GM18858 (cell line): ENCODE results near the gene SMIM26.
"Not testable (repeated sequence)": the region's sequence is repeated elsewhere in the genome, so short reads cannot be mapped to it uniquely, and the experiment has no call there.

Experiments used
- ATAC-seq: cut with Tn5 transposase; IDR thresholded peaks from one replicate; pipeline ENCODE4 v1.9.1; 2021; ENCODE audit not compliant: unreplicated experiment

Gene SMIM26, protein sequence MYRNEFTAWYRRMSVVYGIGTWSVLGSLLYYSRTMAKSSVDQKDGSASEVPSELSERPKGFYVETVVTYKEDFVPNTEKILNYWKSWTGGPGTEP

DNA sequence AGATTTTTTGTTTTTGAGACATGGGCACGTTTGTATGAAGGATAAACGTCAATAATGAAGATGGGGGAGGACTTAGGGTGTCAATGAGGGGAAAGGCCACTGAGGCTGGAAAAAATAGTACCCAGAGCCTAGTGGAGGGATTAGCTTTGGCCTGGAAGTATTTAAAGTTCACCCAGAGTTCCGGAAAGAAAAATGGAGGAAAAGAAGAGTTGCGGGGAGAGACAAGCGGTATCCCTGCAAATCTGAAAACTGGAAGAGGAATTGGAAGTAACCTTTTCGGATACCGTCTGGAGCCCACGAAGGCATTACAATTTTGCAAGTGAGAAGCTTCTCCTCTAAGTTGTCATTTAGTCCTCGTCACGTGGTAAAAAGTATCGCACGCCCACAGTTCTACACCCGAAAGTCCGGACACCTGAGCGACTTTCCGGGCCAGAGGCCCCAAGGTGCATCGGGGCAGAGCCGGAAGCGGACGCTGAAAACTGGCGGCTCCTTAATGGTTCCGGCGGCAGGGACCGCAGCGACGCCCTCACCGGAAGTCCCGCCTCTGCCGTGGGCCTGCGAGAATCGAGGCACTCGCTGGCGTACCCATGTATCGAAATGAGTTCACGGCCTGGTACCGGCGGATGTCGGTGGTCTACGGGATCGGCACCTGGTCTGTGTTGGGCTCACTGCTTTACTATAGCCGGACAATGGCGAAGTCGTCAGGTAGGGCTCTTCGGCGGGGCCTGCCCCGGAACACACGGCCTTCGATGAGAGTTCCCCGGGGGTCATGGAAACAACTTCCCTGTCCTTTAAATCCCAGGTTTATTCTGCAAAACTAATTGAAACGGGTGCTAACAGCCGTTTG lies at the start of gene SMIM26:
Gene SMIM26, plus strand, starts transcription at position 541 of the 847 bp plus-strand sequence. Its CDS starts 47 bp downstream, at position 588.
- peak; percentile 97 for ATAC-seq

DNA sequence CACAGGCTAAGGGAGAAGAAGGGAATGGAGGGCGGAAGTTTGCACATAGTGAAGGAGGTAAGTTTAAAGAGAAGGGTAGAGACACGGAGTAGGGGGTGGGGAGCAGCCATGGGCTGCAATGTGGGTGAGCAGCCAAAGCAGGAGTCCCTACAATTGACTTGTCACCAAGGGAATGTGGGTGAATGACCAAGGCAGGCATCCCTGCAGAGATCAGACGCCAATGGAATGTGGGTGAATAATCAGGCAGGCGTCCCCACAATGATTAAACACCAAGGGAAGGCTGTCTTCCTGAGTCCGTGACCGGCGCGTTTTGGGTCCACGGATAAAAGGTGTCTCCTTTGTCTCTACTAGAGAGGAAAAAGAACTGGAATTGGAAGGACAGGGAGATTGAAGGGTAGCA lies 45.2 kb upstream of the SMIM26 start:
- ATAC-seq = not testable (repeated sequence)

DNA sequence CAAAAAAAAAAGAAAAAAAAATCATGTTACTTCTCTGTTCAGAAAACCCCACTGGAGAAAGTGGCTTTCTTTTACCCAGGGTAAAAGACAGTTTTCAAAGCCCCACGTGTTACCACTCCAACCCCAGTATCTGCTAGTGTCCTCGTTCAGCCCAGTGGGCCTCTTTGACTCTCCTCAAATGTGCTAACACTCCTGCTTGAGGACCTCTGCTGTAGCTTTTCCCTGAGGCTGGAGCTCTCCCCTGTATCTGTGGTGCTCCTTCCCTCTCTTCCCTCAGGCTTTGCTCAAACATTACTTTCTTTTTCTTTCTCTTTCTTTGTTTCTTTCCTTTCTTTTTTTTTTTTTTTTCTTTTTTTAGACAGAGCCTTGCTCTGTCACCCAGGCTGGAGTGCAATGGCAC lies 44.2 kb upstream of the SMIM26 start:
- no peak for ATAC-seq

DNA sequence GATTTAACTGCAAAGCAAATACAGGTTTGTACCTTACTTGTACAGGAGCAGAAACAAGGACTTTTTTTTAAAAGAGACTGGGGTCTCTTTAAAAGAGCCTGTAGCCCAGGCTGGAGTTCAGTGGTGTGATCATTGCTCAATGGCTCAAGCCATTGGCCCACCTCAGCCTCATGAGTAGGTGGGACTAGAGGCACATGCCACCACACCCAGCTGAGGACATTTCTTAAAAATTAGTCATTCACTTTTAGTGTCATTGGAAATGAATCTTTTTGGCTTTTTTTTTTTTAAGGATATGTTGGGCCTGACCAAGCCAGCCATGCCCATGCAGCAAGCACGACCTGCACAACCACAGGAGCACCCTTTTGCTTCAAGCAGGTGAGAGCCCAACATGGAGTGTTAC lies 42.6 kb upstream of the SMIM26 start:
- ATAC-seq = no peak

DNA sequence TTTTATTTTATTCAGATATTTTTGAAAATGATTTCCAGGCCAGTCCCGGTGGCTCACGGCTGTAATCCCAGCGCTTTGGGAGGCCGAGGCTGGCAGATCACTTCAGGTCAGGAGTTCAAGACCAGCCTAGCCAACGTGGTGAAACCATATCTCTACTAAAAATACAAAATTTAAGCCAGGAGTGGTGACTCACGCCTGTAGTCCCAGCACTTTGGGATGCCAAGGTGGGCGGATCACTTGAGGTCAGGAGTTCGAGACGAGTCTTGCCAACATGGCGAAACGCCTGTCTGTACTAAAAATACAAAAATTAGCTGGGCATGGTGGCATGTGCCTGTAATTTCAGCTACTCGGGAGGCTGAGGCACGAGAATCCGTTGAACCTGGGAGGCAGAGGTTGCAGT lies 40.5 kb upstream of the SMIM26 start:
- ATAC-seq = not testable (repeated sequence)

DNA sequence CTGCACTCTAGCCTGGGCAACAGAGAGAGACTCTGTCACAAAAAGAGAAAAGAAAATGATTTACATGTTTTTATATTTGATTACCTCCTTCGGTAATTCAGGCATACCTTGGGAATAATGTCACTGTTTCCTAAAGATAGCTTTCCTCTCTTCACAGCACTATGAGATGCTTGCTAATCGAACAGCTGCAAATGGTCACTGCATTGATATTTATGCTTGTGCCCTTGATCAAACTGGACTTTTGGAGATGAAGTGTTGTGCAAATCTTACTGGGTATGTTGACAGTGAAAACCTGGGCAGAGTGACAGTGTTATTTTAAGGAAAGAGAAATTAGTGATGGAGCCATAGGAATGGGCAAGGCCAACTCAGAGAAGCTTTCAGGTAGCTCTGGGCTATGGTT lies 39.9 kb upstream of the SMIM26 start:
- no peak for ATAC-seq

DNA sequence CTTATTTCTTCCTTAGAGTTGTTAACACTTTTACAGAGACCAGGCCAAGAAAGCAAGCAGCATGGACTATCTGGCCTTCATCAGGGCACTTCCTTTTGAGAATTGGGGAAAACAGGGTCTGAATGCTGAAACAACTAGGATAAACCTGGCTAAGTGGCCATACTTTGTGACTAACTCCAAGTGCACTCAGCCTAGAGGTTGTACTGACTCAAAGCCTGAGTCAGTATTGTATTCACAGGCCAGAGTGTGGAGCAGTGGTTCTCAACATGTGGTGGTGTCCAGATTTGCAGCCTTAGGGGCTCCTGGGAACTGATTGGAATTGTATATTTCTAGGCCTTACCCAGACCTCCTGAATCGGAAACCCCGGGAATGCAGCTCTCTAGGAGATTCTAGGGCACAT lies 39.4 kb upstream of the SMIM26 start:
- no peak for ATAC-seq

DNA sequence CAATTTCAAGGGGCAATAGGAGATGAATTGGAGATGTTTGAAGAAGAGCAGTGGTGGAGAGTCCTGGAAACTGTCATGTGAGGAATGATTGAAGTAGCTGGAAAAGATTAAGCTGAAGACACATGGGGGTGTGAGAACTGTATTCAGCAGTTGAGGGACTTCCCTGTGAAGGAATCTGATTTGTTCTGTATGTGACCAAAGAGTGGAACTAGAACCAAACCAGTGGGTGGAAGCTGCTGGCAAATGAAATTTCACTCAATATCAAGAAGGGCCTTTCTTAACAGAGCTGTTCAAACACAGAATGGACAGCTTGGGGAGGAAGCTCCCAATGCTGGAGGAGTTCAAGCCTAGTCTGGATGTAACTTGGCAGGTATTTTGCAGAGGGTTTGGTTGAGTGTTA lies 38.2 kb upstream of the SMIM26 start:
- ATAC-seq = no peak

DNA sequence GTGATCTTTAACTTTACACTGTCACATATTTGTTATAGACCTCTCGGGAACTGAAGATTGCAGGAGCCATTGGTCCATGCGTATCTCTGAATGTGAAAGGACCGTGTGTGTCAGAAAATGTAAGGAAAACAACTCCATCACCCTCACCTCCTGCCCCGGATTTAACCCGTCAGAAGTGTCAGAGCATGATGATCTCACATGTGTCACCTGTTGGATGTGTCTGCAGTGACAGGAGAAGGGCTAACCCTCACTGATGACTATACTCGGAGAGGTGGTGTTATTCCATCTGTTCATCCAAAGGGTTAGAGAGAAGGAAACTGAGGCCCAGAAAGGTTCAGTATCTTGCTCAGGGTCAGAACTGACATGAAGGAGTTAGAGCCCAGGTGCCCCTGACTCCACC lies 34.6 kb upstream of the SMIM26 start:
- no peak for ATAC-seq

DNA sequence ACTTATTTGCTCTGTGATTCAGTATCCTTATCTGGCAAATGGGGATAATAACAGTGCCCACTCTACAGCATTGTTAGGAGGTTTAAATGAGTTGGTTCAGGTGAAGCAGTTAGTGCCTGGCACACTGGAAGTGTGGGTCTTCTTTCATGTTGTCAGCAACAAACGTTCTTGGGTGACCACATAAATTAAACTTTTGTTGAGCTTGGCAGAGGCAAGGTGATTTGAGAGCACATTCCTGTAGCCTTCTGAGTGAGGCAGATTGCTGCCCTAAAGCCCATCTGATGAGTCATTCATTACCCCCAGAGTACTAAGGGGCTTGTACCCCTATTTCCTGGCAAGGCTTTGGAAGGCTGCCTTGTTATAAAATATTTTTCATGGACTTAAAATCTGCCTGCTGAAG lies 33.7 kb upstream of the SMIM26 start:
- ATAC-seq = no peak

DNA sequence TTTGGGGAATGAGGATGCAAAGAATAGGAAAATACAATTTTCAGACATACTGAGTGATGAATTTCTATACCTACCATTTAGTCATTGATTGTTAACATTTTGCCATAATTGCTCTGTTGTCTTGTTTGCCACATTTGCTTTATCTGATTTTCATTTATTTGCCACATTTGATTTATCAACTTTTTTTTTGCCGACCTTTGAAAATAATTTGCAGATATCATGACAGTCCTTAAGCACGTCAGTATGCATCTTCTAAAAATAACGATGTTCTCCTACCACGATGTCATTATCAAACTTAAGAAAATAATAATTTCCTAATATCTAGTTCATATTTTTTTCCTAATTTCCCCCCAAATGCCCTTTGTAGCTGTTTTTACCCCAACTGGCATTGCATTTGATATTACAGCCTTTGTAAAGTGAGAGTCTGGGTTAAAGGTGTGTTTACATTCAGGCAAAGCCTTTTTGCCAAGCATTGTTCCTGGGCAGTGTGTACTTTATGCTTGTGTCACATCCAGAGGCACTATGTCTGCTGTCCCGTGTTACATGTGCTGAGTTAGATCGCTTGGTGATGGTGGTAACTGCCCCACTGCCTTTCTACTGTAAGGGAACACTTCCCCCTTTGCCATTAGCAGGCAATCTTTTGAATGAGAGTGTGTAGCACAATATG lies 33.1 kb upstream of the SMIM26 start:
- no peak for ATAC-seq

DNA sequence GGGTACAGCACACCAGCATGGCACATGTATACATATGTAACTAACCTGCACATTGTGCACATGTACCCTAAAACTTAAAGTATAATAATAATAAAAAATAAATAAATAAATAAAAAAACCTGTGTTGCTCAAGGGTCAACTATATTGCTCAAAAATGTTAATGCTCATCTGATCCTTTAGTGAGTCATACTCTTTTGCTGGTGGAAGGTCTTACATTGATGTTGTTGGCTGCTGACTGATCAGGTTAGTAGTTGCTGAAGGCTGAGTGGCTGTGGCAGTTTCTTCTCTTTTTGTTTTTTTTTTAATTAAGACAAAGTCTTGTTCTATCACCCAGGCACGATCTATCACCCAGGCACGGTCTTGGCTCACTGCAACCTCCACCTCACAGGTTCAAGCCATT lies 29.6 kb upstream of the SMIM26 start:
- no peak for ATAC-seq

DNA sequence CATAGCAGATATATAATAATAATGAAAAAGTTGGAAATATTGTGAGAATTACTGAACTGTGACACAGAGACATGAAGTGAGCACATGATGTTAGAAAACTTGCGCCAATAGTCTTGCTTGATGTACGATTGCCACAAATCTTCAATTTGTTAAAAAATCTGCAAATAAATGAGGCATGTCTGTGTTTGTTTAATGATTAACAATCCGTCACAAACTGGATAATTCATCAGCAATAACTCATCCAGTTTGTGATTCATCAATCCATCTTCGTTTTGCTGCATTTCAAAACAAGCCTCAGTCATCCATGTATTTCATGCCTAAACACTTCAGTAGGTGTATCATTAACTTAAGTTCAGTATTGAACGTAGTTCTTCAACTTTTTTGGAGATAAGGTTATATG lies 25.5 kb upstream of the SMIM26 start:
- ATAC-seq = no peak

DNA sequence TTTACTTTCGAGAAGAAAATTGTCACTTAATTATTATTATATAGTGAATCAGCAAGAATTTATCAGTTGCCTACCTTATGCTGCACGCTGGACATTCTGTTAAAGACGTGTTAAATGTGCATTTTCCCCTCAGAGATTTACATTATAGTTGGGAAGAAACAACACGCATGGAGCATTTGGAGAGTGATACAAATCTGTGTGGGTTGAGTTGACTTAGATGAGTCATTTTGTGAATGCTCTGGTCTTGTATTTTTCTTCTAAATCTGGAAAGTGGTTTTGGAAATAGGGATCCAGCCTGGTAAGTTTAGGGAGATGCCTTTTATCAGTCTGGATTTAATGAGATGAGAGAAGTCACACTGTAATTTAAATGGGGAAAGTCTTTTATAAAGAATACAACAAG lies 24.0 kb upstream of the SMIM26 start:
- no peak for ATAC-seq

DNA sequence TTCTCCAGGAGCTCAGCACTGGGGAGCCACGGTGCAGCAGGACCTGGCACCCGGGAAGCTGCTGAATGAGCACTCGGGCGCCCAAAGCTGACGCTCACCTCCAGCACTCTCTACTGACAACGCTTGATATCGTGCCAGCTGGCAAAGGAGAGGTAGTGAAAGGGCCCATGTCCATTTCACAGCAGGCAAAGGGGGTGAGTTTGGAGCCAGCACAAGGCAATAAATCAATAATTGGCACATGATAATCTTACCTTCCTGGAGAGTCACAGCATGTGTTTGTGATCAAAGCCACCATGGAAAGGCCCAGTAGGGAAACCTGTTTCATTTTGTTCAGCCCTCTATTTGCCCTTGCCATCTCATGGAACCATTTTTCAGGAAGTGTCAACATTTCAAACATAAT lies 23.3 kb upstream of the SMIM26 start:
- ATAC-seq = no peak

DNA sequence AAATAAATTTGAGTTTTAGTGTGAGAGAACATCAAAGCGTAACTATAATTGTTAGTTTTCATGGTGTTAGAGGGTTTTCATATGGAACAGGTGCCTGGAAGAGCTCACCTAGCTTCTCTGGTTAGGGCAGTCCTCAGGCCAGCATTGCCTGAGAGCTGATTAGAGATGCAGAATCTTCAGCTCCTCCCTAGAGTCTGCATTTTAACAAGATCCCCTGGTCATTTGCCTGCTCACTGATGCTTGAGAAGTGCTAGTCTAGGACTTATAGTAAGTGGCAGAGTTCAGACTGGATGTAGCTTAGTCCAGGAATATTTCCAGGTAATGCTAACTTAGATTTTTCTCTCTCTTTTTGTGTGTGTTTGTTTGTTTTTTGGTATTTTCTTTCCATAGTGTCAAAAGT lies 21.7 kb upstream of the SMIM26 start:
- no peak for ATAC-seq

DNA sequence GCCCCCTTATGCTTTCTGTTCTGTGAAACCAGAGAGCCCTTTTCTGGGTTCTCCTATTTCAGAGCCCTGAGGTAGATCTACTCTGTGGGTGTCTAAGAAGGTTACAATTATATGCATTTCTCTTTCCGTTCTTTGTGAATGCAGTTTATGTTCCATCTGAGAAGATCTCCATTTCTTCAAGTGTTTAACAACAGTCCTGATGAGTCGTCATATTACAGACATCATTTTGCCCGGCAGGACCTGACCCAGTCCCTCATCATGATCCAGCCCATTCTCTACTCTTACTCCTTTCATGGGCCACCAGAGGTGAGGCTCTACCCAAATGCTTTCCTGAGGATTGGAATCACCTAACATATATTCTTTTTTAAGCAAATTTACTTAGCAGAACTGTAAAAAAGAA lies 18.8 kb upstream of the SMIM26 start:
- no peak for ATAC-seq

DNA sequence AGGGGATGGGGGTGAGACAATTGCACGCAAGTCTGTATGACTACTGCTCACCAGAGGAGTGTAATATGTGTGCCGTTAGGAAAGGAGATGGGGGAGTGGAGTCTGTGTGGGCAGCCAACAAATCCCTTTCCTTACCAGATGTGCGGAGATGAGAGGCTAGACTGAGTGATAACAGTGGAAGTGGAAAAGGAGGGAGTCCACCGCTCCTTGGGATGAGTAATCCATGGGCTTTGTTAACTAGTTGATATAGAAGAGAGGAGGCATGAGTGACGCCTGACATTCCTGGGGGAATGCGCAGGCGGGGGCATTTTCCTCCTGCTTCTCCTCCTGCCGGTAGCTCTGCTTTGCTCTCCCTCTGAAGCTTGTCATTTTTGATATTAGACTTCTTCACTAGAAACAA lies 13.5 kb upstream of the SMIM26 start:
- no peak for ATAC-seq

DNA sequence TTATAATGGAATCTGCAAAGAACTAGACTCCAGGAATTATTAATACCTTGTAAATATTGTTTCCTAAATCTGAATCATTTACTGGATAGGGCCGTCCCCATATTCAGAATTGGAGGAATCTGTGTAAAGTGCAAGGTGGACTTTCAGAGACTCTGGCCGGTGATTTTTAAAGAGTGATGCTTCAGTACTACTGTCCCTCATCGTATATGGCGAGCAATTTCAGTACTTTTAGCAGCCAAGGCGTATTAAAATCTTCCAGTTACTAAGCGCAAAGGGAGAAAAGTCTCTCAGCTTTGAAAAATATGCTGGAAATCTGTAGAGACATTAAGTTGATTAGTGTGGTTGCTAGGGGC lies 483 bp downstream of the SMIM26 start:
- no peak for ATAC-seq

DNA sequence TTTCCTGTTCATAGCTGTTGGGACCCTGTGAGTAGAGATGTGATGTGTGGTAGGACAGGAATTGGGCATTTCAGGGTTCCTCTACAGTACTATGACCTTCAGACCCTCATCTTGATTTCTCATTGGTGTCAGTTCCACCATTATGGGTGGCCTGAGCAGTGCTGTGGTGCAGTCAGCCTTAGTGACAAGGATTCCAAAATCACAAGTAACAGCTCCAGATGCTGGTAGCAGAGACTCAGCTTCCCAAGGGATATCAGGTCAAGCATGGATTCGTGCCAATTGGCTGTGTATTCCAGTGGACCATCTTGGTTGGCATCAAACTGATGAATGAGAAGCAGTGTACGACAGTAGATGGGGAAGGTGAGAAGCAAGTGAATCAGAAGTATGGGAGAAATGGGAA lies 3.8 kb downstream of the SMIM26 start:
- ATAC-seq = no peak

DNA sequence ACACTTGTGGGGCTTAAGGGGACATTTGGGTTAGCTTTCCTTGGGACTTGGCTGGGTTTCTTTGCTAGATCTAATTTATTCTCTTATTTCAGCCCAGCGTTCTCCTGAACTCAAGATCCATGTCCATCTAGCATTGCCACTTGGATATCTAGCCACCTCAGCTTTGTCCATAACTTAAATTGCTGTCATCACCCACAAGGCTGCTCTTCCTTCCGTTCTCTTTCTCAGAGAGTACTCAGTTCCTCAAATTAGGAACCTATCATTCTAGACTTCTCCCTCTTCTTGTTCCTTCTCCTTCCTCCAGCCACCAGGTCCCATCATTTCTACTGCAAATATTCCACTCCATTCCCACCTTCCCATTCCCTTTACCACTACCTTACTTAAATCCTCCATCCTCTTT lies 4.3 kb downstream of the SMIM26 start:
- no peak for ATAC-seq

DNA sequence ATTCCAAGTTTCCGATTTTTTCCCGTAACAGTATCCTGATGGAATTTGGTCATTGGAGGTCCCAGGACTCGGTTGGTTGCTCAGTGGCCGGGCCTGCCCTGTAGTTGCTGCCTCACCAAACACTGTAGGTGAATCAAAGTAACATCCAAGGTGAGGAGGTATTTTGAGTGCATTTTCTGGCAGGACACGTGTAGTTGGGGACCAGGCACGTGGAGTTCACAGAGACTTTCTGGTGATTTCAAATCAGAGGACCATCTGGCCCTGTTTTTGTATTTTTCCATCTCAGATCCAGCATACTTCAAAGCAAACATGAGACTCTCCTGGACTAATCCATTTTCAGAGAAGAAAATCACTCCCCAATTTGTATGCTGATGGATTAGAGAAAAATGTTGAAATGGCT lies 10.7 kb downstream of the SMIM26 start:
- ATAC-seq = no peak

DNA sequence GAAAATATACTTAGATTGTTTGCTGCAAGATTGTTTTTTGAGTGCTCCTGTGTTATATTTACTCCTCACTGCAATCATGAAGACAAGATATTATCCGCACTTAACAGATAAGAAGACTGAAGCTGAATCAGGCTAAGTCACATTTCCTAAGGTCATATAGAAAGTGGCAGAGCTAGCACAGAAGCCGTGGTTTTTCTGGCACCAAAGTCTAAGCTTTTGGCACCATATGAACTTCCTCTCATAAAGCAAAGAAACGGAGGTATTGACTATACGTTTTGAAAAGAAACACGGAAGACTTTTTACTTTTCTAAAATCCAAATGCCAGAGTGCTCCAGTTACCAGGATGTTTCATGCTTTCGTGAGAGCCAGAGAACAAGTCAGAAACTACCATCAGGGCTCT lies 11.3 kb downstream of the SMIM26 start:
- no peak for ATAC-seq
